GM18868 (cell line): ENCODE measurements around the gene BEX3.

Experiments used
- ATAC-seq: cut with Tn5 transposase; IDR thresholded peaks from one replicate; pipeline ENCODE4 v1.9.1; 2021; ENCODE audit warnings: mild to moderate bottlenecking, moderate library complexity; ENCODE audit not compliant: unreplicated experiment

Gene BEX3

DNA sequence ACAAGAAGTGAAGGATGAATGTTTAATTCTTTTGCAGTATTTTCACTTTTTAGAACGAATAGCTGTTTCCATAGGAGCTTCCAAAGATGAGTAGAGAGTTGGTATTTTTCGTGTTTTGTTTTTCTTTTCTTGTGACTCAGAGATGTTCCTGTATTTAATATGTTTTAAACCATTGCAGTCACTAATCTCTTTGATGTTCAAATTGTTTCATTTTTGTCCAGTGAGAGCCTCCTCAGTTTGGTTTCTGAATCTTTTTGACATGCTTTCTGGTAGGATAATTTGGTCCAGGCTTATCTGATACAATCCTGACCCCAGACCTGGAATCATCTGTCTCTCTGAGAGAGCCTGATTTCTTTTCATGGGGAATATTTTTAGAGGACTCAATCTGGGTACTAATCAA is 41.6 kb downstream of the BEX3 start:
- ATAC-seq, result no peak

DNA sequence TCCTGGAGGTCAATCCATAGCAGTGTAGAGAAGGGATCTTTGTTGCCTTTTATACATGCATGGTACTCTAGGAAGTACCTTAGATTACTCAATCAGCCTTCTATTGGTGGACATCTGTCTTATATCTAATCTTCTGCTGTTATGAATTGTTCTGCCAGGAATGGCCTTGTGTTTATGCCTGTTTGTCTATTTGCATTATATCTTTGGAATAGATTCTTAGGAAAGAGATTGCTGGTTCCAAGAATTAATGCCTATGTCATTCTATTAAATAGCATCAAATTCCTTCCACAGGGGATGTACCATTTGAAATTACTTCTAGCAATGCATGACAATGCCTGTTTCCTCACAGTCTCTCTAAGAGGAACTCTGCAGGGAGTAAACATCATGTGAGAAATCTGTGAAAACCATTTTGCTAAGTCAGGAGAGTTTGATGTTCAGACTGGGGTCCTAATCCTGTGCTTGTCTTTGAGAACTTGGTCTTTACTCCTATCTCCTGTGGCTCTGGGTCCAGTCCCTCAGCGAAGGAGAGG is 42.5 kb downstream of the BEX3 start:
- ATAC-seq, result no peak

DNA sequence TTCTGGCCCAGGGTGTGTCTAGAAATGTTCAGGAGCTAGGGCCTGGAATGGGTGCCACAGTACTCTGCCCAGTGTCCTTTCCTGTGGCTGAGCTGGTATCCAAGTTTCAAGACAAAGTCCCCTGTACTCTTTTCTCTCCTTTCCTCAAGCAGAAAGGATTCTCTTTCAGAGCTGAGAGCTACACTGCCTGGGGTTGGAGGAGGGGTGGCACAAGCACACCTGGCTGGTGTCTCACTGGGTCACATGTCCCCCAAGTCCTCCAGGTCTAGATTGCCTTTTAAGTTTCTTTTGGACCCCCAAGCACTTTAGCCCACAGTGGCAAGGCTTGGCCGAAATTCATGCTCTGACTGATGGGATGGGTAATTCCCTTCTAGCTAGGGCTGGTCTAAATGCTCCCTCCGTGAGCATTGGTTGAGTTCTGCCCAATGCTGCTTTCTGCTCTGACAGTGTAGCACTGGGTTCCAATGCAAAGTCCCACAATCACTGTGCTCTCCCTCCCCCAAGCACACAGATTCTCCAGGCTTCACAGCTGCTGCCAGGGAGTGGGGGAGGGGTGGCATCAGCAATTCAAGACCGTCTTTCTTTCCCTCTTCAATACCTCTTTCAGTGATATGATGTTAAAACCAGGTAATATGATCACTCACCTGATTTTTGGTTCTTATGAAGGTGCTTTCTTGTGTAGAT is 47.8 kb downstream of the BEX3 start:
- no peak for ATAC-seq
